Melanocyte of skin (primary cell): Measurements from ENCODE around the gene EXD2. TPM values are rescaled to one million over a fixed set of nuclear protein-coding genes. Genes with fewer than 3 reads are reported as not detected.

Source experiments
- small RNA-seq, 2 donors: library from RNA; depleted of rRNA; stranded (forward); fragments of <200 nt; gene quantifications; one replicate each; pipeline ENCODE3, GENCODE V24; 2012
- total RNA-seq, 2 donors: library from RNA; depleted of rRNA; stranded (reverse); fragments of >200 nt; gene quantifications; 2 replicates each; pipeline ENCODE4 v1.2.3, GENCODE V29; 2012

Gene EXD2
- 10 to 100 TPM; 19.3 to 21.6 TPM for total RNA-seq

GRCh38 chr14:69191340-69192111, at the start of gene EXD2:
Gene EXD2, plus strand, starts transcription at chr14:69191498. Its CDS starts 17,973 bp downstream, at chr14:69209471.

DNA sequence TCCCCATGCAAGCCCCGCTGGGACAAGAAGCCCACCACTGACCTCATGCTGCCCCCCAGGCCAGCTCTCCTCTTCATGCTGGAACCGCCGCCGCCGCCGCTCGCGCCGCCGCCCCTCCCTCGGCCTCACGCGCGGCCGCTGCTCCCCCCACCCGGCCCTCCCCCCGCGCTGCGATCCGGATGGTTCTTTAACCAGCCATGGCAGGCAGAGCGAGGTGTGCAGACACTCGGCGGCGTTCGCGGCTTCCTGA, 38.5 kb upstream of the EXD2 start, which contains the start of gene DCAF5:
Gene DCAF5, minus strand, starts transcription at position 218 of the 250 bp plus-strand sequence. Its CDS starts 141 bp downstream, at position 77.

GRCh38 chr14:69259527-69260189, 68.4 kb downstream of the EXD2 start, which contains the start of gene GALNT16:
Gene GALNT16, plus strand, starts transcription at chr14:69260158. Its CDS starts 133 bp downstream, at chr14:69260291.

Small RNA genes within 50 kb of the gene (small RNA-seq; reads per million reads assigned to genes)
- 0 reads per million in 2 donors for gene RF00019

Other genes starting within 250 kb of the EXD2 start
- gene ACTN1, start 212.2 kb upstream of the EXD2 start, total RNA-seq, result 100 to 1,000 TPM in 1 of 2 donors, 10 to 100 TPM in 1; 73.3 to 182 TPM
- gene DCAF5, start 38.4 kb upstream of the EXD2 start, total RNA-seq, result 10 to 100 TPM; 22.0 to 31.0 TPM
- not detected for gene GALNT16, start 68.7 kb downstream of the EXD2 start, total RNA-seq
- 100 to 1,000 TPM; 102 to 184 TPM for gene ERH, start 206.8 kb downstream of the EXD2 start, total RNA-seq
- gene SLC39A9, start 207.2 kb downstream of the EXD2 start, total RNA-seq, result 100 to 1,000 TPM; 121 to 125 TPM